ENCODE measurements around the gene BARHL2. TPM values are rescaled to one million over a fixed set of nuclear protein-coding genes. Genes with fewer than 3 reads are reported as not detected.

Gene BARHL2
- total RNA-seq, 4 donors from 2014 or later, result not detected

- Histone ChIP-seq H3K9me3 (no peaks in the 10 kb centered on the region), H3K27me3 (peaks cover 100% of the 10 kb centered on the region), H3K36me3 (no peaks in the 10 kb centered on the region), H3K4me3 (peak overlapping the region; percentile 43), H3K4me1 (peaks cover 43% of the 10 kb centered on the region), H3K27ac (no peak overlapping the region)
- TF ChIP-seq POLR2AphosphoS5 (IDR thresholded peaks at IDR 0.05) (no peak), POLR2A (IDR thresholded peaks at IDR 0.05) (no peak), EP300 (IDR thresholded peaks at IDR 0.05) (no peak)
- TF ChIP-seq, protein P1, sequence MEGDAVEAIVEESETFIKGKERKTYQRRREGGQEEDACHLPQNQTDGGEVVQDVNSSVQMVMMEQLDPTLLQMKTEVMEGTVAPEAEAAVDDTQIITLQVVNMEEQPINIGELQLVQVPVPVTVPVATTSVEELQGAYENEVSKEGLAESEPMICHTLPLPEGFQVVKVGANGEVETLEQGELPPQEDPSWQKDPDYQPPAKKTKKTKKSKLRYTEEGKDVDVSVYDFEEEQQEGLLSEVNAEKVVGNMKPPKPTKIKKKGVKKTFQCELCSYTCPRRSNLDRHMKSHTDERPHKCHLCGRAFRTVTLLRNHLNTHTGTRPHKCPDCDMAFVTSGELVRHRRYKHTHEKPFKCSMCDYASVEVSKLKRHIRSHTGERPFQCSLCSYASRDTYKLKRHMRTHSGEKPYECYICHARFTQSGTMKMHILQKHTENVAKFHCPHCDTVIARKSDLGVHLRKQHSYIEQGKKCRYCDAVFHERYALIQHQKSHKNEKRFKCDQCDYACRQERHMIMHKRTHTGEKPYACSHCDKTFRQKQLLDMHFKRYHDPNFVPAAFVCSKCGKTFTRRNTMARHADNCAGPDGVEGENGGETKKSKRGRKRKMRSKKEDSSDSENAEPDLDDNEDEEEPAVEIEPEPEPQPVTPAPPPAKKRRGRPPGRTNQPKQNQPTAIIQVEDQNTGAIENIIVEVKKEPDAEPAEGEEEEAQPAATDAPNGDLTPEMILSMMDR (IDR thresholded peaks at IDR 0.05), result no peak
- 5% methylated on average over 19 of the region's 94 CpGs for WGBS
- no peak for DNase-seq (ENCODE audit: low spot score in 2 of 2)
Observed at GRCh38 chr1:90717665-90718410, 736 bp upstream of the BARHL2 start.

- 17% methylated on average over 34 of the region's 37 CpGs for WGBS
- Histone ChIP-seq H3K27ac (no peak overlapping the region), H3K4me1 (peaks cover 43% of the 10 kb centered on the region), H3K36me3 (no peaks in the 10 kb centered on the region), H3K9me3 (no peaks in the 10 kb centered on the region), H3K4me3 (peak overlapping the region; percentile 43), H3K27me3 (peaks cover 100% of the 10 kb centered on the region)
- DNase-seq (ENCODE audit: low spot score in 2 of 2), result no peak
- TF ChIP-seq EP300 (IDR thresholded peaks at IDR 0.05) (no peak), POLR2AphosphoS5 (IDR thresholded peaks at IDR 0.05) (no peak), POLR2A (IDR thresholded peaks at IDR 0.05) (no peak)
- TF ChIP-seq, protein P1 (IDR thresholded peaks at IDR 0.05), result no peak
Observed at GRCh38 chr1:90717356-90717664, 208 bp upstream of the BARHL2 start.

- peaks cover 40% of the 10 kb centered on the region for H3K4me1 ChIP-seq
- no peak for DNase-seq (ENCODE audit: low spot score in 2 of 2)
- H3K27me3 ChIP-seq, result peaks cover 100% of the 10 kb centered on the region
- no peak overlapping the region for H3K4me3 ChIP-seq
- no peak overlapping the region for H3K27ac ChIP-seq
- TF ChIP-seq, protein P1 (IDR thresholded peaks at IDR 0.05), result no peak
- no peak for TF ChIP-seq EP300 (IDR thresholded peaks at IDR 0.05)
- no peak for TF ChIP-seq POLR2AphosphoS5 (IDR thresholded peaks at IDR 0.05)
- no peak for TF ChIP-seq POLR2A (IDR thresholded peaks at IDR 0.05)
- H3K9me3 ChIP-seq, result no peaks in the 10 kb centered on the region
- H3K36me3 ChIP-seq, result no peaks in the 10 kb centered on the region
- 9% methylated on average over 15 of the region's 15 CpGs for WGBS
Observed at GRCh38 chr1:90716243-90716551, 905 bp downstream of the BARHL2 start.

- no peak for TF ChIP-seq POLR2AphosphoS5 (IDR thresholded peaks at IDR 0.05)
- H3K4me1 ChIP-seq, result peaks cover 48% of the 10 kb centered on the region
- no peaks in the 10 kb centered on the region for H3K36me3 ChIP-seq
- peaks cover 100% of the 10 kb centered on the region for H3K27me3 ChIP-seq
- DNase-seq (ENCODE audit: low spot score in 2 of 2), result no peak
- no peaks in the 10 kb centered on the region for H3K9me3 ChIP-seq
- no peak overlapping the region for H3K4me3 ChIP-seq
- WGBS, result 4% methylated on average over 5 of the region's 5 CpGs
- H3K27ac ChIP-seq, result no peak overlapping the region
Observed at GRCh38 chr1:90715309-90715708, 1.8 kb downstream of the BARHL2 start.

GRCh38 chr1:90714521-90714951 is 2.6 kb downstream of the BARHL2 start:
- peaks cover 45% of the 10 kb centered on the region for H3K4me1 ChIP-seq
- no peak overlapping the region for H3K4me3 ChIP-seq
- peaks cover 100% of the 10 kb centered on the region for H3K27me3 ChIP-seq
- no peaks in the 10 kb centered on the region for H3K36me3 ChIP-seq
- no peak for DNase-seq (ENCODE audit: low spot score in 2 of 2)
- no peak overlapping the region for H3K27ac ChIP-seq
- H3K9me3 ChIP-seq, result no peaks in the 10 kb centered on the region
- no peak for TF ChIP-seq EP300 (IDR thresholded peaks at IDR 0.05)
- TF ChIP-seq, protein P1 (IDR thresholded peaks at IDR 0.05), result no peak
- no peak for TF ChIP-seq POLR2A (IDR thresholded peaks at IDR 0.05)
- TF ChIP-seq POLR2AphosphoS5 (IDR thresholded peaks at IDR 0.05), result no peak
- WGBS, result 6% methylated on average over 10 of the region's 14 CpGs

Data from suprapubic skin (tissue), 4 donors.